Measurements from ENCODE around the gene PGC. TPM values are rescaled to one million over a fixed set of nuclear protein-coding genes. Genes with fewer than 3 reads are reported as not detected.

PGC gene
- total and polyA plus RNA-seq, 2 of the 8 experiments (the other 6 are each of a cell fraction or from before 2014, with no cell fraction given): 0.09 TPM; not detected in 1

DNA sequence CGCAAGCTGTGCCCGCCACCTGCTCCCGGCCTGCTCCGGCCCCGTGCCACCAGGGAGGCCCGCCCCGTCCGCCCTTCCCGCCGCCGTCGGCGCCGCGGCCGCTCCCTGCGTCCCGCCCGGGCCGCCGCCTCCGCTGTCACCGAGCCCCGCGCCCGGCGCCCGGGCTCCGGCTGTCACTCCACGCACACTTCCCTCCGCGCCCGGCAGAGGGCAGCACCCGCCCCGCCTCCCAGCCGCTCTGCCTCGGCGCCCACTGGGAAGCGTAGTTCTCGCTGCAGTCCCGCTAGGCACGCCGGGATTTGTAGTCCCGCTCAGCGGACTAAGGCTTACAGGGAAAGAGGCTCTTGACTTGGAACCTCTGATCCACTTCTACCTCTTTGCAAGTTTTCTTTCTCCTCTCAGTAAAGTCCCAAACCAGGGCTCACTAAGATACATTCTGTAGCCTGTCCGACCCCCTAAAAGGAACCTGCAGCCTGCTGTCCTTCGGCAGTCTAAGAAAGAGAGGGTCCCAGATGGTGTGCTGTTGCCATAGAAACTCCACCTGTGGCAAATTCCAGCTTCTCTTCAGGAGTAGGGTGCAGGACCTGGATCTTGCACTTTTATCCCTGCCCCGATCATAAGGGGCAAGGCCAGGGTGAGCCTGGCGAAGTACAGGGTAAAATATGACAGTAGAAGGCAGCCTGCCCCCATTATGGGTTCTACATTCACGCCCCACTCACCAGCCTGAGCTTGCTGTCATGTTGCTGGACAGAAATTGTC lies 11.6 kb downstream of the PGC start, which contains the start of gene TFEB:
Gene TFEB (minus strand): TSS at position 182 of the 759 bp plus-strand sequence. CDS start 44,395 bp downstream, outside the sequence.
- H3K79me1 ChIP-seq (ENCODE audit: low read depth, low read length): no peaks in the 10 kb centered on the region
- H3K79me2 ChIP-seq (ENCODE audit: control insufficient read depth in 1 of 2, insufficient read depth in 2 of 2, low read length in 2 of 2): no peaks in the 10 kb centered on the region
- H4K5ac ChIP-seq (ENCODE audit: insufficient read length, low read depth, low read length): no peak within 1 kb of the TSS
- ChIA-PET POLR2A (ENCODE audit: partially characterized antibody) (no interaction called here), CTCF (ENCODE audit: partially characterized antibody) (interaction anchor here (0.6 to 5.3 kb wide), 16 partner anchors 10 to 133 kb away, joined by 3 to 37 read pairs (median 6); partner anchors contain the start of gene TOMM6)
- no peak within 1 kb of the TSS for H2AK5ac ChIP-seq (ENCODE audit: low read depth, low read length)
- no peaks in the 10 kb centered on the region for H3K9me3 ChIP-seq (ENCODE audit: insufficient read depth in 2 of 2, low read depth in 1 of 2, low read length in 1 of 2)
- H2BK20ac ChIP-seq (ENCODE audit: low read length): no peak within 1 kb of the TSS
- H4K8ac ChIP-seq (ENCODE audit: extremely low read depth, insufficient read depth, low read length): no peak within 1 kb of the TSS
- no peak within 1 kb of the TSS for H3K14ac ChIP-seq (ENCODE audit: insufficient read length)
- FAIRE-seq (peak; percentile 42), DNase-seq (ENCODE audit: low read depth in 1 of 2, low spot score in 2 of 2) (peak in 1 of 2 experiments; percentile 98)
- peak within 1 kb of the TSS; percentile 71 to 93 for H3K4me2 ChIP-seq (ENCODE audit: insufficient read depth in 1 of 2, low read depth in 2 of 2, low read length in 2 of 2)
- H4K20me1 ChIP-seq (replicated peaks in 1 of 2; ENCODE audit: control insufficient read depth in 1 of 2, insufficient read depth in 2 of 2, low read length in 2 of 2): peaks cover 0 to 2% of the 10 kb centered on the region in 2 experiments
- peak within 1 kb of the TSS; percentile 36 to 74 (median 54) for H3K4me3 ChIP-seq (ENCODE audit: extremely low read depth in 1 of 4, insufficient read depth in 2 of 4, low read depth in 3 of 4, low read length in 4 of 4)
- H3K56ac ChIP-seq (replicated peaks; ENCODE audit: insufficient read length, low read depth, low read length): no peak within 1 kb of the TSS
- H3K4ac ChIP-seq (replicated peaks; ENCODE audit: insufficient read length, low read depth, low read length): no peak within 1 kb of the TSS
- peaks cover 9% of the 10 kb centered on the region; the same call in 1 of the 2 replicates for H3K23me2 ChIP-seq (ENCODE audit: low read depth, low read length)
- H4K91ac ChIP-seq (replicated peaks; ENCODE audit: insufficient read length, low read length): no peak within 1 kb of the TSS
- H3K36me3 ChIP-seq (ENCODE audit: control insufficient read depth in 2 of 4, insufficient read depth in 4 of 4, low read length in 3 of 4): no peaks in the 10 kb centered on the region
- H3K27ac ChIP-seq (ENCODE audit: low read depth, low read length): no peak within 1 kb of the TSS
- H2AFZ ChIP-seq (ENCODE audit: low read length): peak within 1 kb of the TSS; percentile 54; the same call in 1 of the 2 replicates
- peaks cover 0 to 8% (median 5%) of the 10 kb centered on the region in 4 experiments; a peak in 3 of 7 replicates for H3K27me3 ChIP-seq (replicated peaks in 1 of 4; ENCODE audit: control insufficient read depth in 3 of 4, extremely low read depth in 1 of 4, insufficient read depth in 3 of 4, low read length in 3 of 4)
- no peak within 1 kb of the TSS for H2BK15ac ChIP-seq (ENCODE audit: low read length)
- peaks cover 3 to 27% (median 14%) of the 10 kb centered on the region in 4 experiments for H3K4me1 ChIP-seq (replicated peaks in 1 of 4; ENCODE audit: control insufficient read depth in 3 of 4, insufficient read depth in 4 of 4, low read length in 3 of 4)
- no peak within 1 kb of the TSS for H3K23ac ChIP-seq (ENCODE audit: insufficient read length)
- H2BK12ac ChIP-seq (ENCODE audit: low read depth, low read length): no peak within 1 kb of the TSS
- H3K9ac ChIP-seq (replicated peaks in 1 of 4; ENCODE audit: extremely low read depth in 1 of 4, low read depth in 3 of 4, low read length in 3 of 4): no peak within 1 kb of the TSS
- no peak within 1 kb of the TSS for H2BK120ac ChIP-seq (replicated peaks; ENCODE audit: low read depth, low read length)
- WGBS, 2 experiments (ENCODE audit: extremely low coverage in 1 of 2, insufficient coverage in 1 of 2, insufficient read length in 1 of 2, insufficient replicate concordance in 2 of 2, low coverage in 1 of 2, low lambda C conversion rate in 2 of 2, missing lambda C conversion rate in 1 of 2): 9% methylated on average over 44 of the region's 50 CpGs; no CpG with 5 or more reads in 1 of the 2 experiments
- H2BK5ac ChIP-seq (ENCODE audit: low read depth, low read length): no peak within 1 kb of the TSS
- H3K18ac ChIP-seq (ENCODE audit: extremely low read depth, low read length): no peak within 1 kb of the TSS; the same call in 1 of the 2 replicates
- no peak for TF ChIP-seq PHF8 (conservative IDR thresholded peaks at IDR 0.05; ENCODE audit: low read depth, low read length)
- no peak for TF ChIP-seq RNF2 (IDR thresholded peaks at IDR 0.05; ENCODE audit: borderline replicate concordance, low read depth, low read length, missing control alignments, poor library complexity, severe bottlenecking)
- TF ChIP-seq ZNF274 (IDR thresholded peaks at IDR 0.05; ENCODE audit: borderline replicate concordance, extremely low read depth, low read length): no peak
- no peak for TF ChIP-seq EP300 (IDR thresholded peaks at IDR 0.05; ENCODE audit: borderline replicate concordance in 1 of 2, low read depth in 2 of 2, low read length in 2 of 2)
- TF ChIP-seq NRF1 (IDR thresholded peaks at IDR 0.05; ENCODE audit: low read depth, low read length): no peak
- TF ChIP-seq SIN3A (conservative IDR thresholded peaks at IDR 0.05 in 1 of 2, IDR thresholded peaks at IDR 0.05 in 1 of 2; ENCODE audit: low read depth in 1 of 2, low read length in 2 of 2): peak; percentile 88 to 94; a peak in 3 of 4 replicates
- 0 out of 2 replicates have a peak, but pooled peaks have one; percentile 31 for TF ChIP-seq TEAD4 (IDR thresholded peaks at IDR 0.05; ENCODE audit: low read depth, low read length)
- TF ChIP-seq CEBPB (IDR thresholded peaks at IDR 0.05; ENCODE audit: low read depth, low read length): no peak
- peak; percentile 79 for TF ChIP-seq CREB1 (IDR thresholded peaks at IDR 0.05)
- no peak for TF ChIP-seq GTF2F1 (IDR thresholded peaks at IDR 0.05; ENCODE audit: borderline replicate concordance, low read depth, low read length)
- no peak for TF ChIP-seq RBBP5 (IDR thresholded peaks at IDR 0.05; ENCODE audit: borderline replicate concordance, low read depth, low read length)

Data from H1 (cell line).